ENCODE data around the gene NDUFC1.
"Not testable (repeated sequence)": the region's sequence is repeated elsewhere in the genome, so short reads cannot be mapped to it uniquely, and the experiment has no call there.

NDUFC1 gene

GRCh38 chr4:139295942-139296299 is 6.4 kb downstream of the NDUFC1 start:
- DNase-seq, result no peak

- peak; percentile 84 for DNase-seq
These were observed 6.9 kb downstream of the NDUFC1 start for GRCh38 chr4:139295206-139295941.

- DNase-seq, result no peak
These were observed 16.0 kb downstream of the NDUFC1 start for GRCh38 chr4:139286186-139286698.

GRCh38 chr4:139282721-139283075 is 19.6 kb downstream of the NDUFC1 start:
- no peak for DNase-seq

- DNase-seq, result no peak
These were observed 20.1 kb downstream of the NDUFC1 start for GRCh38 chr4:139282065-139282720.

GRCh38 chr4:139279760-139280620 is 22.3 kb downstream of the NDUFC1 start, which contains the start of gene MGARP:
TSS of gene MGARP (minus strand) at chr4:139280225. CDS start at chr4:139280158, 67 bp downstream.
- DNase-seq, result no peak

GRCh38 chr4:139278912-139279759 is 23.1 kb downstream of the NDUFC1 start:
- DNase-seq, result no peak

- DNase-seq, result no peak
These were observed 23.8 kb downstream of the NDUFC1 start for GRCh38 chr4:139278485-139278884.

- DNase-seq, result no peak
These were observed 27.0 kb downstream of the NDUFC1 start for GRCh38 chr4:139275281-139275735.

GRCh38 chr4:139274790-139275189 is 27.5 kb downstream of the NDUFC1 start:
- DNase-seq, result no peak

- DNase-seq, result no peak
These were observed 28.4 kb downstream of the NDUFC1 start for GRCh38 chr4:139273835-139274234.

GRCh38 chr4:139267301-139267700 is 35.0 kb downstream of the NDUFC1 start:
- no peak for DNase-seq

- peak; percentile 39 for DNase-seq
These were observed 35.6 kb downstream of the NDUFC1 start for GRCh38 chr4:139266583-139267257.

GRCh38 chr4:139266208-139266582 is 36.1 kb downstream of the NDUFC1 start:
- DNase-seq, result no peak

GRCh38 chr4:139265654-139266053 is 36.6 kb downstream of the NDUFC1 start:
- DNase-seq, result no peak

- no peak for DNase-seq
These were observed 45.9 kb downstream of the NDUFC1 start for GRCh38 chr4:139256349-139256748.

- not testable (repeated sequence) for DNase-seq
These were observed 46.7 kb downstream of the NDUFC1 start for GRCh38 chr4:139255581-139255980.

- no peak for DNase-seq
These were observed 48.6 kb downstream of the NDUFC1 start for GRCh38 chr4:139253713-139254112.

- no peak for DNase-seq
These were observed 49.2 kb downstream of the NDUFC1 start for GRCh38 chr4:139253046-139253445.

GRCh38 chr4:139247700-139248238 is 54.5 kb downstream of the NDUFC1 start:
- no peak for DNase-seq

- no peak for DNase-seq
These were observed 55.0 kb downstream of the NDUFC1 start for GRCh38 chr4:139247241-139247640.

All from GDM1 (cell line).